Bronchial epithelial cell (primary cell): Measurements from ENCODE around the gene HSPA12A. TPM values are rescaled to one million over a fixed set of nuclear protein-coding genes. Genes with fewer than 3 reads are reported as not detected.
A peak's percentile ranks its signal among the peaks of the same experiment; 100 is the strongest.

Source experiments
- DNase-seq: peaks from one replicate; pipeline ENCODE4 v3.0.0-alpha.2; 2010; ENCODE audit warnings: low read depth
- FAIRE-seq: peaks from 2 replicates; lab custom pipeline; 2011; peaks lifted over from hg19 to GRCh38; lab: Jason Lieb, UNC
- H3K27me3 ChIP-seq: 2 replicates; pipeline ENCODE4 v1.5.1; 2011; ENCODE audit warnings: low read length; ENCODE audit not compliant: control insufficient read depth, insufficient read depth
- H3K36me3 ChIP-seq: 2 replicates; pipeline ENCODE4 v1.5.1; 2011; ENCODE audit warnings: low read length; ENCODE audit not compliant: control insufficient read depth, insufficient read depth
- H3K4me3 ChIP-seq: 2 replicates; pipeline ENCODE4 v1.5.1; 2011; ENCODE audit warnings: mild to moderate bottlenecking, low read depth, low read length, control low read depth
- total RNA-seq: library from RNA; depleted of rRNA; stranded (reverse); fragments of >200 nt; gene quantifications from 2 replicates; pipeline ENCODE4 v1.2.1, GENCODE V29; 2014
- TF ChIP-seq, protein P1 (sequence below): IDR thresholded peaks from 2 replicates; pipeline ENCODE4 v1.5.1; 2011; ENCODE audit warnings: mild to moderate bottlenecking, moderate library complexity, low read length, control low read depth, inconsistent platforms; ENCODE audit not compliant: insufficient read depth, severe bottlenecking

The HSPA12A gene
- total RNA-seq, 1 donor from 2014 or later, result 0.79 TPM

DNA sequence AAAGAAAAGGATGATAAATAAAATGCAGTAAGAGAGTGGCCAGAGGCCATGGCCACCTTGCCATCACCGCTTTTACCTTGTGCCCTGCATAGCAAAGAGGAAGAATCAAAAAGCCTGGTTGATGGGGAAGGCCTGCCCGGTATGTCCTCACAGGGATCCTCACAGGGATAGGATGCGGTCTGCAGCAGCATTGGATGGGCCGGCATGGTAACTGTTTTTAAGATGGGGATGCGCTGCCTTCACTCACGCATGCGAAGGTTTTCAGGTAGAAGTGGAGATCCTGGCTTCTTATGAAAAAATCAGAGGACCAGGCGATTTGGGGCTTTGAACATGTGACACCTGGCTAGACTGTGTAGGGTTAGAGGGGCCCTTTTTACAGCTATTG lies 109.2 kb downstream of the HSPA12A start:
- no peaks in the 10 kb centered on the region for H3K36me3 ChIP-seq
- no peaks in the 10 kb centered on the region for H3K27me3 ChIP-seq
- FAIRE-seq (no peak), DNase-seq (no peak)
- H3K4me3 ChIP-seq, result no peak overlapping the region
- TF ChIP-seq, protein P1, sequence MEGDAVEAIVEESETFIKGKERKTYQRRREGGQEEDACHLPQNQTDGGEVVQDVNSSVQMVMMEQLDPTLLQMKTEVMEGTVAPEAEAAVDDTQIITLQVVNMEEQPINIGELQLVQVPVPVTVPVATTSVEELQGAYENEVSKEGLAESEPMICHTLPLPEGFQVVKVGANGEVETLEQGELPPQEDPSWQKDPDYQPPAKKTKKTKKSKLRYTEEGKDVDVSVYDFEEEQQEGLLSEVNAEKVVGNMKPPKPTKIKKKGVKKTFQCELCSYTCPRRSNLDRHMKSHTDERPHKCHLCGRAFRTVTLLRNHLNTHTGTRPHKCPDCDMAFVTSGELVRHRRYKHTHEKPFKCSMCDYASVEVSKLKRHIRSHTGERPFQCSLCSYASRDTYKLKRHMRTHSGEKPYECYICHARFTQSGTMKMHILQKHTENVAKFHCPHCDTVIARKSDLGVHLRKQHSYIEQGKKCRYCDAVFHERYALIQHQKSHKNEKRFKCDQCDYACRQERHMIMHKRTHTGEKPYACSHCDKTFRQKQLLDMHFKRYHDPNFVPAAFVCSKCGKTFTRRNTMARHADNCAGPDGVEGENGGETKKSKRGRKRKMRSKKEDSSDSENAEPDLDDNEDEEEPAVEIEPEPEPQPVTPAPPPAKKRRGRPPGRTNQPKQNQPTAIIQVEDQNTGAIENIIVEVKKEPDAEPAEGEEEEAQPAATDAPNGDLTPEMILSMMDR, result no peak

DNA sequence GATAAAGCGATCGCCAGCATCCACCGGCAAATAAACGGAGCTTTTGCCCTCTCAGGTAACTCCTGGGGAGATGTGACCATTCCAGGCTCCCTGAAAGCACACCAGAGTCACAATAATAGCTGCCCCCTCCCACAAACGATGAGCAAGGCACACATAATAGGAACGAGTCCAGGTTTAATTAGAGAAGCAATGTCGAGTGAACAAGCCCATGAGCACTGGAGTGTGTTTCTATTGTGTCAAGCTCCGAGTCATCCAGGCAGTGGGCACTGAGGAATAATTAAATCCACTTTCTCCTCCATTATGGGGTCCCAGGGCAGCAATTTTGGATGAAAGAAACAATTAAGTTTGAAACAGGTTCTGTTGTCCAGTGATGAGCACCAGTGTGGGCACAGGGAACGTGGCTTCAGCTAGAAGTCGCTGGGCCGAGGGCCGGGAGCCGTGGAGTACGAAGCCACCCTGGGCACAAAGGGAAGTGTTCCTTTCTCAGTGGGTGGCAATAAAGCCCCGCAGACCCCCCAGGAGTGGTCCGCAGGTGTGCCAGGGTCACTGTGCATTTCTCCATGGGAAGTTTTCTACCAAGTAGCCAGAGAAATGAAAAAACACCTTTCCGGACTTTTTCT lies 109.7 kb downstream of the HSPA12A start:
- Histone ChIP-seq H3K4me3 (no peak overlapping the region), H3K27me3 (no peaks in the 10 kb centered on the region), H3K36me3 (no peaks in the 10 kb centered on the region)
- peak; percentile 73 for FAIRE-seq
- TF ChIP-seq, protein P1, result no peak
- no peak for DNase-seq

DNA sequence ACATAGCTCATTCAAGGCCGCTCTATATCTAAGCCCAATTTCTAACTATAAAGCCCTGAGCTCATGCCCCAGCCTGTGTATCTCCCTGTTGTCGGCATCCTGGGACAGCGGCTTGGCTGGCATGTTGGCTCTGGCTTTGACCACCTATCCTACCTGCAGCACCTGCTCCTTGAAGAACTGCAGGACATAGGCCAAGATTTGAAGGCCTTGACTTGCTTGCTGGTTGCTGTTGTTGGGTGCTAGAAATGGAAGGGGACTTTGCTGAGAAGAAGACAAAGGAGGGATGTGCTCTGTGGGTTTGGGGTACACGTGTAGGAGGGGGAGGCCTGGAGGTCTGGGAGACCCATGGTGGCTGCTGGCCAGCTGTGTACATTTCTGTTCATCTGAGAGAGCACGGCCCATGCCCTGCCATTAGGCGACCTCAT lies 110.5 kb downstream of the HSPA12A start:
- FAIRE-seq (no peak), DNase-seq (no peak)
- H3K36me3 ChIP-seq, result no peaks in the 10 kb centered on the region
- TF ChIP-seq, protein P1, result no peak
- peaks cover 2% of the 10 kb centered on the region for H3K27me3 ChIP-seq
- no peak overlapping the region for H3K4me3 ChIP-seq

DNA sequence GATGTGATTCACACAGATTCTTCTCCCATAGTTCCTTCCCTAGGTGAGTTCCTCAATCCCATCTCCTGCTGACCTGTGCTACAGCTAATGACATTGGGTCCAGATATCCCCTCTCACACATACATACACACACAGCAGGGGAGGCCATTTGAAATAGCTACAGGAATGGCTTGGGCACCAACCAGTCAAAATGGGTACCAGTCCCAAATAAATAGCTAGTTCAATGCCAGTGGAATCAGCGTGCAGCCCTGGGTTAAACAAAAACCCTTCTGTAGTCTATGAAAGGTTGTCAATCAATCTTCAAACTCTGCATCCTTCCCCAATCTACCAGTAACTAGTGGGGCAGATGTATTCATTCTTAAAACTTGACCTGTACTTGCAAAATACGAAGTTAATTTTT lies 112.3 kb downstream of the HSPA12A start:
- peaks cover 2% of the 10 kb centered on the region for H3K27me3 ChIP-seq
- no peaks in the 10 kb centered on the region for H3K36me3 ChIP-seq
- DNase-seq (no peak), FAIRE-seq (no peak)
- H3K4me3 ChIP-seq, result no peak overlapping the region
- TF ChIP-seq, protein P1, result no peak

DNA sequence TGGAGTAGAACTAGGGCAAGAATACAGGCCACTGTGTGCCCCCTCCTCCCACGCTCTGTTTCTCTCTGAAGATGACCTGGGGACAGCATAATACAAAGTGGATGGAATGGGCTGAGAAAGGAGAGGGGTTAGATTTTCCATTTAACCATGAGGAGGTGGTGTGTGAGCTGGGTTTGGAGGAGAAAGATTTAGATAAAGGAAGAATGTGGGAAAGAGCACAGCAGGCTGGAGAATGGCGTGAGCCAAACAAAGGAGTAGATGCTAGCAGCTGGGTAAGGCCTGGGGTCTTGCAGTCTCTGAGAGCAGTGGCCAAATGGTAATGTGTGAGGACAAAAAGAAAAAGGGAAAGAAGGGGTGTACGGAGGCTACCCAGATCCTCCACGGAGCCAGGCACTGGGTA lies 113.0 kb downstream of the HSPA12A start:
- TF ChIP-seq, protein P1, result no peak
- no peak overlapping the region for H3K4me3 ChIP-seq
- no peaks in the 10 kb centered on the region for H3K36me3 ChIP-seq
- DNase-seq, result no peak
- FAIRE-seq, result no peak
- H3K27me3 ChIP-seq, result peaks cover 2% of the 10 kb centered on the region

DNA sequence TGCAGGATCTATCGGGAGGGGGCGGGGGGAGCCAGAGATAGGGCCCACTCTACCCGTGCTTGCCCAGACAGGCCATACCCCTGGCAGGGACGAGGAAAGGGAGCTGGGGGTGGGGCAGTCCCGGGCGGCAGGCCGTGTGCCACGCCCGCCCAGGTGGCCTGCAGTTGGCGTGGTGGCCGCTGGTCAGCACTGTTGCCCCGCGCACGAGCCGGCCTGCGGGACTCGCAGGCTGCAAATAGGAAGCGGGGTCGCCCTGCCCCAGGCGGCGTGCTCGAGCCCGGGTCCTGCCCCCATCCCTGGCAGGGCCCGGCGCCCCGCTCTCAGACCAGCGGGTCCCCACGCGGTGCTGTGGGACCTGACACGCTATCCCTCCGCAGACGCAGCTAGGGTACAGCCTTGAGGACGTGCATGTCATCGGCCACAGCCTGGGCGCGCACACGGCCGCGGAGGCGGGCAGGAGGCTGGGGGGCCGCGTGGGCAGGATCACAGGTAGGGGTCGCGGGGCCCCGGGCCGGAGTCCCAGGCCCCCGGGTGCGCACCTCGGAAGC lies 114.9 kb downstream of the HSPA12A start:
- Histone ChIP-seq H3K27me3 (peaks cover 2% of the 10 kb centered on the region), H3K4me3 (no peak overlapping the region), H3K36me3 (no peaks in the 10 kb centered on the region)
- no peak for FAIRE-seq
- TF ChIP-seq, protein P1, result peak; percentile 32
- no peak for DNase-seq
